Type B pancreatic cell (in vitro differentiated cells): ENCODE results near the gene DYNC1I1. TPM values are rescaled to one million over a fixed set of nuclear protein-coding genes. Genes with fewer than 3 reads are reported as not detected.

ENCODE experiments used
- DNase-seq: peaks from one replicate; pipeline ENCODE4 v3.0.0; 2021; ENCODE audit warnings: mixed read lengths; ENCODE audit not compliant: unreplicated experiment; ENCODE audit errors: extremely low spot score
- H3K27ac Mint-ChIP-seq: 2 replicates; pipeline ENCODE4 v1.8.0; 2021; ENCODE audit warnings: mild to moderate bottlenecking, mixed read lengths
- H3K27me3 Mint-ChIP-seq: 2 replicates; pipeline ENCODE4 v1.8.0; 2021; ENCODE audit warnings: mixed read lengths
- H3K36me3 Mint-ChIP-seq: 2 replicates; pipeline ENCODE4 v1.8.0; 2021; ENCODE audit warnings: mixed read lengths
- H3K4me1 Mint-ChIP-seq: one replicate; pipeline ENCODE4 v1.8.0; 2021; ENCODE audit warnings: mixed read lengths; ENCODE audit not compliant: unreplicated experiment
- H3K4me3 Mint-ChIP-seq: 2 replicates; pipeline ENCODE4 v1.8.0; 2021; ENCODE audit warnings: mild to moderate bottlenecking, mixed read lengths
- H3K9me3 Mint-ChIP-seq: 2 replicates; pipeline ENCODE4 v1.8.0; 2021; ENCODE audit warnings: mixed read lengths
- total RNA-seq: library from RNA; stranded (reverse); gene quantifications from 2 replicates; pipeline ENCODE4 v1.2.1, GENCODE V29; 2021; ENCODE audit warnings: low replicate concordance
- TF ChIP-seq, protein P1 (sequence below): fragments of 200-600 bp; sonication (generic); conservative IDR thresholded peaks from 2 replicates; pipeline ENCODE4 v1.5.0; 2021; ENCODE audit warnings: antibody characterized with exemption, mild to moderate bottlenecking

Gene DYNC1I1
- total RNA-seq, 1 donor from 2014 or later: 4.0 TPM

DNA sequence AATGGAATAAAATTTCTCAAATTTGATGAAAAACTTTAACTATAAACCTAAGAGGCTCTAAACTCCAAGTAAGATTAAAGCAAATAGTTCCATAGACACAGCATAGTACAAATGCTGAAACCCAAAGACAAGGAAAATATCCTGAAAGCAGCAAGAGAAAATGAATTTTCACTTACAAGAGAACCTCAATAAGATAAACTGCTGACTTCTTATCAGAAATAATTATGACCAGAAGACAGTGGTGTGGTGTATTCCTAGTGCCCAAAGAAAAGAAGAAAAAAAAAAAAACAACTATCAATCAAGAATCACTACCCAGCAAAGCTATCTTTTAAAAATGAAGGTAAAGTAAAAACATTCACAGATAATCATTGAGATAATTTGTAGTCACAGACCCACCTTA, 106.3 kb downstream of the DYNC1I1 start:
- Mint-ChIP-seq H3K27me3 (peaks cover 21% of the 10 kb centered on the region), H3K4me1 (no peaks in the 10 kb centered on the region), H3K4me3 (no peak overlapping the region), H3K27ac (no peak overlapping the region), H3K9me3 (peaks cover 5% of the 10 kb centered on the region), H3K36me3 (no peaks in the 10 kb centered on the region)
- TF ChIP-seq, protein P1, sequence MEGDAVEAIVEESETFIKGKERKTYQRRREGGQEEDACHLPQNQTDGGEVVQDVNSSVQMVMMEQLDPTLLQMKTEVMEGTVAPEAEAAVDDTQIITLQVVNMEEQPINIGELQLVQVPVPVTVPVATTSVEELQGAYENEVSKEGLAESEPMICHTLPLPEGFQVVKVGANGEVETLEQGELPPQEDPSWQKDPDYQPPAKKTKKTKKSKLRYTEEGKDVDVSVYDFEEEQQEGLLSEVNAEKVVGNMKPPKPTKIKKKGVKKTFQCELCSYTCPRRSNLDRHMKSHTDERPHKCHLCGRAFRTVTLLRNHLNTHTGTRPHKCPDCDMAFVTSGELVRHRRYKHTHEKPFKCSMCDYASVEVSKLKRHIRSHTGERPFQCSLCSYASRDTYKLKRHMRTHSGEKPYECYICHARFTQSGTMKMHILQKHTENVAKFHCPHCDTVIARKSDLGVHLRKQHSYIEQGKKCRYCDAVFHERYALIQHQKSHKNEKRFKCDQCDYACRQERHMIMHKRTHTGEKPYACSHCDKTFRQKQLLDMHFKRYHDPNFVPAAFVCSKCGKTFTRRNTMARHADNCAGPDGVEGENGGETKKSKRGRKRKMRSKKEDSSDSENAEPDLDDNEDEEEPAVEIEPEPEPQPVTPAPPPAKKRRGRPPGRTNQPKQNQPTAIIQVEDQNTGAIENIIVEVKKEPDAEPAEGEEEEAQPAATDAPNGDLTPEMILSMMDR: no peak
- no peak for DNase-seq

DNA sequence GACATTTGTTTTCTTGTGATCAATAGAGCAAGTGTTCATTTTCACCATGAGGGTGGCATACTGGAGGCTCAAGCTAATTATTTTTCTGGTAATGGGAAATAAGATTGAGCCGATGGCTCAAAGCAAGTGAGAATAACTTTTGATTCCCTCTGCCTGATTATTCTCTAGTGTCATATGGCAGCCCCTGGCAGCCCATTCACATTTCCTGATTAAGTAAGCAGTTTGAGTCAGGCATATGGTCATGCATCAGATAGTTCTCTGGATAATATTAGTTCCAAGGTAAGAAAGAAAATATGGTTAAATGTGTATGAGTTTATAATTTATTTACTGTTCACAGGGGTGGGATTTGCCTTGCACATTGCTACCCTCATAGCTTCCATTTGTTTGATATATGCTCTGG, 109.2 kb downstream of the DYNC1I1 start:
- Mint-ChIP-seq H3K36me3 (no peaks in the 10 kb centered on the region), H3K9me3 (peaks cover 5% of the 10 kb centered on the region), H3K27me3 (peaks cover 12% of the 10 kb centered on the region), H3K4me1 (peaks cover 3% of the 10 kb centered on the region), H3K4me3 (no peak overlapping the region), H3K27ac (no peak overlapping the region)
- TF ChIP-seq, protein P1: no peak
- no peak for DNase-seq

DNA sequence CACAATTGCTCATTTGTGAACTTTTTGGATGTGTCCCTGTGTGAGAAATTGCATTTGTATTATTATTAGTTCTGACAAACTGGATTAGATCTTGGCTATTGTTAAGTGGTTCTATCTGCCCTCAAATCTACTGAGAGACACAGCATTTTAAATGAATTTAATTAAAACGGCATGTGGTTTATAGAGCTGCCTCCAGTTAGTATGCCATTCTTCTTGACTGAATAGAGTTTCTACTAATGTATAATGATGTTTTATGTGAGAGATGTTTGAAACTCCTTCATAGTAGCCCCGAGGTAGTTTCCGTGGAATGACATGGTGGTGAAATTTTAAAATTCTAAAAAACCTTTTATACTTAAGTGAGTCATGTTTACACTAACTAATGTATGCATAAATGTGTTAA, 110.9 kb downstream of the DYNC1I1 start:
- Mint-ChIP-seq H3K9me3 (peaks cover 5% of the 10 kb centered on the region), H3K27ac (no peak overlapping the region), H3K4me3 (no peak overlapping the region), H3K36me3 (no peaks in the 10 kb centered on the region), H3K4me1 (peaks cover 5% of the 10 kb centered on the region), H3K27me3 (peaks cover 12% of the 10 kb centered on the region)
- TF ChIP-seq, protein P1: no peak
- no peak for DNase-seq

DNA sequence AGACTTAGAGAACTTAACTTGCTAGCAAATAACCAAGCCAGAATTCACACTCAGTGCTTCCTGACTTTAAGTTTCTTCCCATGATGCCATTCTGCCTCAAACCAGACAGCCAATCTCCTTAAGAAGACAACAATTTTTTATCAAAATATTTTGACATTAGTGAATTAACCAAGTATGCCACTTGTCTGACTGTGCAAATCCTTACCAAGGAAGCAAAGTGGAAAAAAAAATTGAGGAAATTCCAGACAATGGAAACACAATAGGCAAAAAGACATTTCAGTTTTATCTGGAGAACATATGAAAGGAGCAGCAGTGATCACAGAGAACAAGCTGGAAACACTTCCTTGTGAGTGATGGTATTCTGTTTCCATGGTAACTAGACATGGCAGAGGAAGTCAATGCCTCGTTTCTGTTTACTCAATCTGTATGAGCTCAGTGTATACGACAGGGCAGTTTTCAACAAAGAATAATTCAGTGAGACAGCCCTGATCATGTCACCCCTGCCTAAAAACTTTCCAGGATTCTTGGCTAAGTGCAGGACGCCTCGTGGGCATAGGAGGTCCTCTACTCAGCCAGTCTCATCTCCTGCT, 114.2 kb downstream of the DYNC1I1 start:
- H3K4me1 Mint-ChIP-seq: peaks cover 5% of the 10 kb centered on the region
- H3K9me3 Mint-ChIP-seq: no peaks in the 10 kb centered on the region
- no peak overlapping the region for H3K27ac Mint-ChIP-seq
- TF ChIP-seq, protein P1: no peak
- DNase-seq: no peak
- no peak overlapping the region for H3K4me3 Mint-ChIP-seq
- peaks cover 6% of the 10 kb centered on the region for H3K27me3 Mint-ChIP-seq
- no peaks in the 10 kb centered on the region for H3K36me3 Mint-ChIP-seq

DNA sequence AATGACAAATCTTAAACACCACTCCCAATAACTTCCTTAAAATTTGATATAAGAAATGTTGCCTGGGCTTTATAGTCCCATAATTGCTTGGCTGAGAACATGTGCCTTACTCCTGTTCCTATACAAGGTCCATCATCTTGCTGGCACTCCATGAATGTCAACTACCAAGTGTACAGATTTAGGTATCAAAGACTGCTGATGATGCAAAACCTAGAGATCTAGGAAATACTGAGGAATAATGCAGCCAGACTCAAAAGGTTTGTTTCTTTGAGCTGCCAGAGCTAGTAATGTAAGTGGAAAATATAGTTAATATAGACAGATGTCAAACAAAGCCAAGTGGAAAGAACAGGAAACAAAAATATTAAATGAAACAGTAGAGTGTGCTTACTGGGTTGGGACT, 121.1 kb downstream of the DYNC1I1 start:
- Mint-ChIP-seq H3K27ac (no peak overlapping the region), H3K36me3 (no peaks in the 10 kb centered on the region), H3K9me3 (no peaks in the 10 kb centered on the region), H3K4me3 (no peak overlapping the region), H3K4me1 (no peaks in the 10 kb centered on the region), H3K27me3 (peaks cover 8% of the 10 kb centered on the region)
- no peak for DNase-seq
- TF ChIP-seq, protein P1: no peak
